HG03139 (cell line): ENCODE measurements around the gene HBE1.
"Not testable (repeated sequence)": the region's sequence is repeated elsewhere in the genome, so short reads cannot be mapped to it uniquely, and the experiment has no call there.

Experiments used
- ATAC-seq: cut with Tn5 transposase; IDR thresholded peaks from one replicate; pipeline ENCODE4 v1.9.1; 2021; ENCODE audit not compliant: unreplicated experiment

Gene HBE1

DNA sequence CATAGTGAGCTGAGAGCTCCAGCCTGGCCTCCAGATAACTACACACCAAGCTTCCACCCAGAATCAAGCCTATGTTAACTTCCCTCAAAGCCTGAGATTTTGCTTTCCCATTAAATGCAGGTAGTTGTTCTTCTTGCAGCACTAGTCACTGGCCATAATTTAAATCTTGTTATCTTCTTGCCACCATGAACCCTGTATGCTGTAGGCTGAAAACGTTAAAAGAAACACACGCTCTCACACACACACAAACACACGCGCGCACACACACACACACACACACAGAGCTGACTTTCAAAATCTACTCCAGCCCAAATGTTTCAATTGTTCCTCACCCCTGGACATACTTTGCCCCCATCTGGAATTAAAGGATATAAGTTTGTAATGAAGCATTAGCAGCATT, 16.3 kb downstream of the HBE1 start:
- not testable (repeated sequence) for ATAC-seq

DNA sequence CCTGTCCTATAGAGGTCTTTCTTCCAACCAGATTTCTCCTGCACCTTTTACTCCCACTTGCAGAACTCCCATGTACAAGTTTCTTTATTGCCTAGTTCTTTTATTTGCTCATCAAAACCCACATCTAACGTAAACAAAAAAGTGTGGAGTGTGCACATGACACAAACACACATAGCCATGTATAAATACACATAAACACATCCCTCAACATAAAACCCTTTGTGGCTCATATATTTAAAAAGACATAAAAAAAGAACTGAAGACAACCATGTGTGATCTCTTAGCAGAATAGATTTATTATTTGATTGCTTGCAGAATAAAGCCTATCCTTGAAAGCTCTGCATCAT, 16.9 kb downstream of the HBE1 start:
- no peak for ATAC-seq

DNA sequence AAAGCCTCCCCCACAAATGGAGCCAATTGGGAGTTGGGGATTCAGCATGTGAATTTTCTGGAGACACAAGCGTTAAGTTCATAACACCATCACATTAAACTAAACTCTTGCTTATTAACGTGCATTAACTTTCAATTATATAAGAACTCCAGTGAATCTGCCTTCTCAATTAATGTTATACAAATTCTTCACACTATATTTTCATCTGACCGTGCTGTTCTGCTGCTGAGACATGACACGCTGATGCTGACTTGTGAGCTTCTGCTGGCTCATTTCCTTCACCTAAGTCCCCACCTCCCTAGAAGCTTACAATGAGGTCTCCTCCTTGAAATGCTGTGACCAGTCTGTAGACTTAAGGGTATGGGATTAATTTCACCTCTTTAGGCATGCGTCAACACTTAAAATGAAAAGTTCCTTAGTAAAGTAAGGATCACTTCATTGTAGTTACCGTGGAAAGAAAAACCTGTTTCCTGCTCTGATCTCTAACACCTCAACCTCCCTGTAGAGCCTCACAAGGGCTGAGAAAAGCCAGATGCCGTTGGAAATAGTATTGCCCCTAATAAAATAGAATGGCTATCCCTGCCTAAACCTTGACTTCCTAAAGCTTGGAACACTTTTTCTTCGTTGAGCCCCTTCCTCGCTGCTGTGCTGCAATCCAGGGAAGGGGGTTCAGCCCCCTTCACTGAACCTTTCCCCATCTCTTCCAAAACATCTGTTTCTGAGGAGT, 17.4 kb downstream of the HBE1 start:
- no peak for ATAC-seq

DNA sequence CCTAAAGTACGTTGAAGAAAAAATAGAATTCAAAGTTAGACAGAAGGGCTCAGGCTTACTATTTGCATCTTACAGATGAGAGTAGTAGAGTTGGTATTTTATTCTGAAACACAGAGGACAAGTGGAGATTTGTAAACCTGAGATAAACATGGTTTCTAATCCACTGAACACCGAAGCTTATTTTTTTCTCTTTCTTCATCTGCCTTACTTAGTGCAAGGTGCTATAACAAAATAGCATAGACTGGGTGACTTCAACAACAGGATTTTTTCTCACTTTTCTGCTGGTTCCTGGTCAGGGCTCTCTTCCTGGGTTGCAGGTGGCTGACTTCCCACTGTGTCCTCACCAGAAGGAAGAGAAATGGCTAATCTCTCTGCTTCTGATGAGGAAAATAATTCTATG, 18.0 kb downstream of the HBE1 start:
- ATAC-seq = no peak

DNA sequence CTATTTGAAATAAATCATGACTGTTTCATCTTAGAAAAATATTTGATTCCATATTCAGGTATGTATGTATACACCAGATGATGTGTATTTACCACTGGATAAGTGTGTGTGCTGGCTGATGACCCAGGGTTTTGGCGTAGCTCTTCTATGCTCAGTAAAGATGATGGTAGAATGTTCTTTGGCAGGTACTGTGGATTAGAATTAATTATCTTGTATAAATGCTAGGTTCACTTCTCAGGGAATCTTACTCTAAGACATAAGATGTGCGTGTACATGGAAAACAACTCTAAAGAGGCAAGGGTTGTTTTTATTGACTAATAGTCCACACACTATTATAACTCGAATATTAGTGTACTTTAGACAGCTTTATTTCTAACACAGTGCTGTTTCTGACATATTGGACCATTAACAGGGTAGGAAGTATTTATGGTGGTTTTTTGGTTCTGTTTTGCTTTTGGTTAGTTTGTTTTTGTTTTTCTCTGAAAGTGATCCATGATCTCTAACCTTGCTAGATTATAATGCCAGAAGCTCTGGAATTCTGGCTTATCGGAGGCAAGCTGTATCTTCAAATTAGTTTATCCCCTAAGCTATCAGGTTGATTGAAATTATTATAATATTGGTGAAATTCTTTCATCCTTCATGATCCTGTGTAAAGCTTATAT, 19.1 kb downstream of the HBE1 start:
- ATAC-seq = no peak

DNA sequence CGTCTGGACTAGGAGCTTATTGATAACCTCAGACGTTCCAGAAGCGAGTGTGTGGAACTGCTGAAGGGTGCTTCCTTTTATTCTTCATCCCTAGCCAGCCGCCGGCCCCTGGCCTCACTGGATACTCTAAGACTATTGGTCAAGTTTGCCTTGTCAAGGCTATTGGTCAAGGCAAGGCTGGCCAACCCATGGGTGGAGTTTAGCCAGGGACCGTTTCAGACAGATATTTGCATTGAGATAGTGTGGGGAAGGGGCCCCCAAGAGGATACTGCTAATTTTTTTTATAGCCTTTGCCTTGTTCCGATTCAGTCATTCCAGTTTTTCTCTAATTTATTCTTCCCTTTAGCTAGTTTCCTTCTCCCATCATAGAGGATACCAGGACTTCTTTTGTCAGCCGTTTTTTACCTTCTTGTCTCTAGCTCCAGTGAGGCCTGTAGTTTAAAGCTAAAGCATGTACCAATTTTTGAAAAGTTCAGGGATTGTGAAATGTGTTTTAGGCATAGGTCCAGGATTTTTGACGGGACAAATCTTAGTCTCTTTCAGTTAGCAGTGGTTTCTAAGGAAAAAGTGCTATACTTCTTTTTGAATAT, 19.8 kb downstream of the HBE1 start, which contains the start of gene HBG1:
Gene HBG1 (minus strand): TSS at position 51 of the 590 bp plus-strand sequence. CDS start 53 bp downstream, outside the sequence.
- ATAC-seq = not testable (repeated sequence)

DNA sequence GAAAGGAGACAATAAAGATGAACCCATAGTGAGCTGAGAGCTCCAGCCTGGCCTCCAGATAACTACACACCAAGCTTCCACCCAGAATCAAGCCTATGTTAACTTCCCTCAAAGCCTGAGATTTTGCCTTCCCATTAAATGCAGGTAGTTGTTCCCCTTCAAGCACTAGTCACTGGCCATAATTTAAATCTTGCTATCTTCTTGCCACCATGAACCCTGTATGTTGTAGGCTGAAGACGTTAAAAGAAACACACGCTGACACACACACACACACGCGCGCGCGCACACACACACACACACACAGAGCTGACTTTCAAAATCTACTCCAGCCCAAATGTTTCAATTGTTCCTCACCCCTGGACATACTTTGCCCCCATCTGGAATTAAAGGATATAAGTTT, 21.2 kb downstream of the HBE1 start:
- not testable (repeated sequence) for ATAC-seq

DNA sequence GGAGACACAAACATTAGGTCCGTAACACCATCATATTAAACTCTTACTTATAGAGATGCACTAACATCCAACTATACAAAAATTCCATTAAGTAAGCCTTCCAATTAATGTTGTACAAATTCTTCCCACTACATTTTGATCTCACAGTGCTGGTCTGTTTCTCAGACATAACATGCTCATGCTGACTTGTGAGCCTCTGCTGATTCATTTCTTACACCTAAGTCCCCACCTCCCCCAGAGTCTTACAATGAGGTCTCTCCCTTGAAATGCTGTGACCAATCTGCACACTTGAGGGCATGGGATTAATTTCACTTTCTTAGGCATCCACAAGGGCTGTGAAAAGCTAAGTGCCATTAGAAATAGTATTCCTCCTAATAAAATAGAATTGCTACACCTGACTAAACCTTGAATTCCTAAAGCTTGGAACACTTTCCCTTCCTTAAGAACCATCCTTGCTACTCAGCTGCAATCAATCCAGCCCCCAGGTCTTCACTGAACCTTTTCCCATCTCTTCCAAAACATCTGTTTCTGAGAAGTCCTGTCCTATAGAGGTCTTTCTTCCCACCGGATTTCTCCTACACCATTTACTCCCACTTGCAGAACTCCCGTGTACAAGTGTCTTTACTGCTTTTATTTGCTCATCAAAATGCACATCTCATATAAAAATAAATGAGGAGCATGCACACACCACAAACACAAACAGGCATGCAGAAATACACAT, 22.1 kb downstream of the HBE1 start:
- no peak for ATAC-seq

DNA sequence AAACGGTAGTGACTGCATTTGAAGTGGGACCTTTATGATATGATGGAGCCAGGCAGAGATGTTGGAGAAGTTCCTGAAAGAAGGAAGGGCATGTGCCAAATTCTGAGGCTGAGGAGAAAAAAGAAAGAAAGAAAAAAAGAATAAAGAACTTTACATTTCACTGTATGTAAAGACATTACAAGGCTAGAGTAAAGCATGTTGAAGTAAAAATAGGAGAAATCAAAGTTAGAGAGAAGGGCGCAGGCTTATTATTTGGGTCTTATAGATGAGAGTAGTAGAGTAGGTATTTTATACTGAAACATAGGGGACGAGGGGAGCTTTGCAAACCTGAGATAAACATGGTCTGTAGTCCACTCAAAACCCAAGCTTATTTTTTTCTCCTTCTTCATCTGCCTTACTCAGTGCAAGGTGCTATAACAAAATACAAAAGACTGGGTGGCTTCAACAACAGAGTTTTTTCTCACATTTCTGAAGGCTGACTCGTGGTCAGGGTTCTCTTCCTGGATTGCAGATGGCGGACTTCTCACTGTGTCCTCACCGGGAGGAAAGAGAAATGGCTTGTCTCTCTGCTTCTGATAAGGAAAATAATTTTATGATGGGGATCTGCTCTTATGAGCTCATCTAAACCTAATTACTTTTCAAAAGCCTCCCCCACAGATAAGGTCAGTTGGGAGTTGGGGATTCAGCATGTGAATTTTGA, 22.8 kb downstream of the HBE1 start:
- no peak for ATAC-seq

DNA sequence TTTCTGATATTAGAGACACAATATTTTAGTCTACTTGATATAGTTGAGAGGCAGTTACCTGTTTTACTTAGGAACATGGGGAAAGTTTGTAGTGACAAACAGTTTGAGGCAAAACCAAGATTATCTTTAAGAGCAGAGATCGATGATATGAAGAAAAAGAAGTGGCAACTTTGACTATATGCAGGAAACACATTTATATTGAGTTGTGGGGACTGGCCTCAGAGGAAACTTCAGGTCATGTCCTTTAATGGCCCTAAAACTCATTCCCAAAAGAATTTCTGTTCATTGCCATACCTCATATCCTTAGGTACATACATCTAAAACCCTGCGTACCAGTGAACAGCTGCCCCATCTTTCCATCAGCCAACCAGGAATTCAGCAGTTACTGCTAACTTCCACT, 24.6 kb downstream of the HBE1 start:
- no peak for ATAC-seq

DNA sequence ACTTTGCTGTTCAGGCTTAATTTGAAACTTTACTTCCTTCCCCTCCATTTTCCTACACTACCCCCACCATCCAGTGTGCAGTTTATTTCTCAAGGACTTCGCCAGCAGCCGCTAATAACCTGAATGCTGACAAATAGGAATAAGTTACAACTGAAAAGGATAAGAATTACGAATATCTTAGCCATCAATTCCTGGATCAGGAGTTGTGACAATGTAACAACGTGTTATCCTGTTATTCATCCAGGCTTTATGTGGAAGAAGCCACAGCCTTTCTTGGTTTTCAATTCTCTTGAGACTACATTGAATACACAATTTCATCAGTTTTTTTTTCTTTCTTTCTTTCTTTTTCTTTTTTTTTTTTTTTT, 25.9 kb downstream of the HBE1 start:
- no peak for ATAC-seq

DNA sequence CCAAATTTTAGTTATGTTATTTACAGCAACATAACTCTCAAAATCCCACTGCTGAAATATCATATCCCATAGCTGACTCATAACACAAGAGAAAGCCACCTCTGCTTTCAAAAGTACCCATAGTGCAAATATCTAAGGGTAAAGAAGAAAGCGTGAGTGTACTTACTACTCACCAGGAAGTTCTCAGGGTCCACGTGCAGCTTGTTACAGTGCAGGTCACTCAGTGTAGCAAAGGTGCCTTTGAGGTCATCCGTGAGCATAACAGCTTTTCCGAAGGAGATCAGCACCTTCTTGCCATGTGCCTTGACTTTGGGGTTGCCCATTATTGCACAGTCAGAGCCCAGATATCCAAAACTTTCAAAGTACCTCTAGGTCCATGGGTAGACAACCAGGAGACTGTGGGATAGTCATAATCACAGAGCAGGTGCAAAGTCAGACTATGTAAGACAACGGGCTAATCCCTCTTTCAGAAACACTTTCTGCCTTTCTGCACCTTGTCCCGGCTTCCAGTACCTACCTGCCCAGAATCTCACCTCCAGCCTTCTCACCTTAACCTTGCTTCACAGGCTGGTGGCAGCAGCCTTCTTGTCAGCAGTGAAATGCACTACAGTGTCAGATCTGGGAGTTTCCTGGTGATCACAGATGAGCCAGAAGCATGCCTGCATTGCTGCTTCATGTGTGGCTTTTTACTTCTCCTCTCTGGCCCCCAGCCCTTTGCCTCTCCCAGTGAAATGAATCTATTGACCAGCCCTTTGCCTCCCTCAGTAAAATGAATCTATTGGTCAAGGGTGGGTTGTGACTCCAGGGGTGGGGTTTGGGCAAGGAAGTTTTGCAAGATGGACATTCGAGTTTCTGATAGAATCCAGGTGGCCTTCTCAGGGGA, 26.6 kb downstream of the HBE1 start:
- ATAC-seq = peak; percentile 70

DNA sequence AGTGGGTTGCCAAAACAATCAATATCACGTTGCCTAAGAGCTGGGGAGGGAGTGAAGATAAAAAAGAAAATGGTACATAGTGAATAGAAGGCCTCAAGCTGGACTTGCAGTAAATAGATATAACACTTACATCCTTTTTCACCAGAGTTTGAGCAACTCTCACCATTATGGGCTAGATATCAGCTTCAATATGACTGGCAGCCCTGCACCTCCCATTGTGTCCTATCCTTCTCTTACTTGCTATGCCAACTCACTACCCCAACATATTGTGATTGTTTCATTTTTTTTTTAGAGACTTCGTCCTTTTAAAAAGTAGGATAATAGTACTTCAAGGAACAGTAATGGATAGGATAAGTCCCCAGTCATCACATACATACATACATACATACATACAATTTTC, 27.5 kb downstream of the HBE1 start:
- no peak for ATAC-seq

DNA sequence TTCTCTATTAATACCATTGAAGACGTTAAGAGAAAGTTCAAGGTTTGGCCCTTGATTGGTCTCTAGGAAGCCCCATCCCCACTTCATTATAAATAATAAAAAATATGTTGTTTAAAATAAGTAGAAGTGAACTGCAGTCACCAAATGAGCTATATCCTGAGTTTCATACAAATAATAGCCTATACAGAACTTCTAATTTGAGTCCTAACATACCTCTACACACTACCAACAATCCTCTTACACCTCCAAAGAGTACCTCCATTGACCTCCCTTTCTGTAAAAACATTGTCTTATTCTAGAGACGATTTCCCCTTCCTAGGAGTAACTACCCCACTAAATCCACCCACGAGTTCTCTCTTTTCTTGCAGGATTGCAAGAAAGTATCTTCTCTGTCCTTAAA, 28.3 kb downstream of the HBE1 start:
- no peak for ATAC-seq

DNA sequence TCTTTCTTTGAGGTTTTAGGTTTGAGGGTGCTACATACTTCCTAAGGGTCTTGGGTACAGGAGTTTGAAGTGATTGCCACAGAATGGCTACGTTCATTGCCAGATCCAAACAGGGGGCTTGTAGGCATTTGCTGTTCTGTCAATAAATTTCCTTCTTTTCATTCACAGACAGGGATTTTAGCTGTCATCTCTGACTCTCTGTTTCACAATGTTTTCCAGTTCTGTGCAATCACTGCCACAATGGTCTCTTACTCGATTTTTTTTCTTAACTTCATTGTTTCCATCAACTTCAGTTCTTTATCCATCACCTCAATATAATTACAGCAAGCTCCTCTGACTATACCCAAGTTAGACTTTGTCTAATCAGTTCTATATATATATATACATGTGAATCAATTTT, 29.3 kb downstream of the HBE1 start:
- ATAC-seq = no peak

DNA sequence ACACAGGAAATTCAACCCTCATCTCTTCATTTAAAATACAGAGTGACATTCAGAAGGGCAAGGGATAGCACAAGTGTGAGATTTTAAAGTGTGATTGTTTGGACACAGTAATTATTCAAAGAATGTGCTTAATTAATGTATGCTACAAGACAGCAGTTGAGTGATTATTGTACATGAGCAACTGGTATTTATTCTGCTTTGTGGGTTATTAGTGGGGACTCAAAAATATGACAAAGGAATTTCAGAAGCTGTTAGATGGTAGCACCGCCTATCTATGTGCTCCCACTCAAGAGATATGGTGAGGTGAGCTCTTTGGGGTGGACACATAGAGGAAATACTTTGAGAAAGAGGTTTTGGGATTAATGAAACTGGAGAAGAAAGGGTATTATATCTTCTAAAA, 29.7 kb downstream of the HBE1 start:
- ATAC-seq = no peak

DNA sequence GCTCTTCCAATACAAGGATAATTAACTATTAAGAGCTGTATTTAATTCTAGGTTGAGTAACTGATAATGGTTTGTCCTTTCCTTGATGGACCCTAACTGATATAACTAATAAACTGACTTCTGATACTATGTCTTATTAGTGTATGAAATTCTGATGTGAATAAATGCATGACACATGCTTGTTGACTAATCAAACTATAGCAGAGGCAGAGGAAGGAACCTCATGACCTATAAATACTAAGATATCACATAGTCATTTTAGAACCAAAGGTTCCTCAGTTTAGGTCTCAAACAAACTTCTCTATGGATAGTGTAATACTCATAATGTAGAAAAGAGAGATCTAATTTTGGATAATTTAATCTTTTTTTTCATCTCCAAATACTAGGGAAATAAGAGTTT, 30.7 kb downstream of the HBE1 start:
- no peak for ATAC-seq

DNA sequence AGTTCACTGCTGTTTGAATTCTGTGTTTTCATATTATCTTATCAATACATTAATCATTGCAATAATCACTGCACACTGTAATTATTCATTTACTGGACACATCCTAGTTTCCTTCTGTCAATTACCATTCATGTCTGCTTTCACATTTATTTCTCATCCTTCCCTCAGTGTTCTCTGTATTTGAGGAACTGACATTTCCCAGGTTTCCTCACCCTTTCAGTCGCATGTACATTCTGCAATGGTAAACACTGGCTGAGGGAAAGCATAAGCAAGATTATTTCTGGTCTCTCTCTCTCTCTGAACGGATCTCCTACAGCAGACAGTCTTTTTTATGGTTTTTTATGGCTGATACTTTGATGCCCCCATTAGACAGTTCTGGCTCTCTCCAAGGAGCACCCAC, 31.3 kb downstream of the HBE1 start:
- no peak for ATAC-seq

DNA sequence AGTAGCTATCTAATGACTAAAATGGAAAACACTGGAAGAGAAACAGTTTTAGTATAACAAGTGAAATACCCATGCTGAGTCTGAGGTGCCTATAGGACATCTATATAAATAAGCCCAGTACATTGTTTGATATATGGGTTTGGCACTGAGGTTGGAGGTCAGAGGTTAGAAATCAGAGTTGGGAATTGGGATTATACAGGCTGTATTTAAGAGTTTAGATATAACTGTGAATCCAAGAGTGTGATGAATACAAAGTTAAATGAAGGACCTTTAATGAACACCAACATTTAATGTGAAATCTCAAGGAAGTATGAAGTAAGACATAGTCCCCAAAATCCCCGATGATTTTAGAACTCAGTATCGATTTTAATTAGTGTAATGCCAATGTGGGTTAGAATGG, 32.3 kb downstream of the HBE1 start:
- no peak for ATAC-seq

DNA sequence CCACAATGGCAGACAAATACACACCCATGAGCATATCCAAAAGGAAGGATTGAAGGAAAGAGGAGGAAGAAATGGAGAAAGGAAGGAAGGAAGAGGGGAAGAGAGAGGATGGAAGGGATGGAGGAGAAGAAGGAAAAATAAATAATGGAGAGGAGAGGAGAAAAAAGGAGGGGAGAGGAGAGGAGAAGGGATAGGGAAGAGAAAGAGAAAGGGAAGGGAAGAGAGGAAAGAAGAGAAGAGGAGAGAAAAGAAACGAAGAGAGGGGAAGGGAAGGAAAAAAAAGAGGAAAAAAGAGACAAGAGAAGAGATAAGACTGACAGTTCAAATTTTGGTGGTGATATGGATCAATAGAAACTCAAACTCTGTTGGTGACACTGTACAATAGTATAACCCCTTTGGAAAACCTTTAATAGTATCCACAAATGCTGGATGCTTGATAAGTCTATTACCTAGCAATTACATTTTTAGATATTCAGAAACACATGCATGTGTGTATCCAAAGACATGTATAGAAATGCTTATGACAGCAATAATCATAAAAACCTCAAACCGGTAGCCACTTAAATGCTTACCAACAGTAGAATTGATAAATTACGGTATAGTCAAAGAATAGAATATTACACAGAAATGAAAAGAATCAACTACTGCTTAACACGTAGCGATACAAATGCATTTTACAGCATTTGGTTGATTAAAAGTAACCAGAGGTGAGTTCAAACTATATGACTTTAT, 34.2 kb downstream of the HBE1 start:
- ATAC-seq = no peak
